HG02678 (cell line): ENCODE data around the gene RPL18.
"Not testable (repeated sequence)": the region's sequence is repeated elsewhere in the genome, so short reads cannot be mapped to it uniquely, and the experiment has no call there.

Experiments
- ATAC-seq: cut with Tn5 transposase; IDR thresholded peaks from one replicate; pipeline ENCODE4 v1.9.1; 2021; ENCODE audit warnings: mild to moderate bottlenecking, moderate library complexity; ENCODE audit not compliant: unreplicated experiment

Gene RPL18

DNA sequence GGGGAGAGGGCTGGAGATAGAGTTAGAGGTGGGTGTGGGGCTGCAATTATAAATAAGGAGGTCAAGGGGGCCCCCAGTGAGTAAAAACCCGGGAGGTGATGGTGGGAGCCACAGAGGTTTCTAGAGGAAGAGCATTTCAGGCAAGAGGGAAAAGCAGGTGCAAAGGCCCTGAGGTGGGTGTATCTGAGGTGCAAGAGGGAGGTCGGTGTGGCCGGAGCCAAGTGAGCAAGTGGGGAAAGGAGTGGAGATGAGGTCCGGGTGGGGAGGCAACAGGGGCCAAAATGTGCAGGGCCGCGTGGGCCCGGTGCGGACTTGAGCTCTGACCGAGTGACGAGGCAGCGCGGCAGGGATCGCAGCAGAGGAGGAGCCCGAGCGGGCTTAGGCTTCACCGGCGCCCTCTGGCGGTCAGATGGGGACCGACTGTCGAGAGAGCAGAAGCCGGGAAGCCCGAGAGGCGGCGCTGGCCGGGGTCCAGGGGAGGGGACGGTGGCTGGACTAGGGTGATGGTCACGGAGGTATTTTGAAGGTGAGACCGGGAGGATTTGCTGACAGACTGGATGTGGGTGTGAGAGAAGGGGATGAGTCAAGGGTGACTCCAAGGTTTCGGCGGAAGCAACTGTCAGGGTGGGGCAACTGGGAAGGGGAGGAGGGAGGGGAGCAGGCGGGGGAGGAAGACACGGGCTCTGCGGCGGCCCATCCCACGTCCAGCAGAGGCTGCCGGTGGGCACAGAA, 30.1 kb downstream of the RPL18 start:
- no peak for ATAC-seq

DNA sequence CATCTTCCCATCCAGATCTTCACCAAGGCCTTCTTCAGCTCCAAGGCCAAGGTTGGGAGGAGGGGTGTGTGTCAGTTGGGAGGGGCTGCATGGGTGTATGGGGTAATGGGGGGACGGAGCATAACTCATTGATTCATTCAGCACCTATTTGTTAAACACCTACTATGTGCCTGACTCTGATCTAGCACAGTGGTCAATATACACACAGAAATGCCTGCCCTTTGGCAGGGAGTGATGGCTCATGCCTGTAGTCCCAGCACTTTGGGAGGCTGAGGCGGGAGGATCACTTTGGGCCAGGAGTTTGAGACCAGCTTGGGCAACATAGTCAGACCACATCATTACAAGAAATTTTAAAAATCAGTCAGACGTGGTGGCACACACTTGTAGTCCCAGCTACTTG, 31.6 kb downstream of the RPL18 start:
- ATAC-seq: no peak

DNA sequence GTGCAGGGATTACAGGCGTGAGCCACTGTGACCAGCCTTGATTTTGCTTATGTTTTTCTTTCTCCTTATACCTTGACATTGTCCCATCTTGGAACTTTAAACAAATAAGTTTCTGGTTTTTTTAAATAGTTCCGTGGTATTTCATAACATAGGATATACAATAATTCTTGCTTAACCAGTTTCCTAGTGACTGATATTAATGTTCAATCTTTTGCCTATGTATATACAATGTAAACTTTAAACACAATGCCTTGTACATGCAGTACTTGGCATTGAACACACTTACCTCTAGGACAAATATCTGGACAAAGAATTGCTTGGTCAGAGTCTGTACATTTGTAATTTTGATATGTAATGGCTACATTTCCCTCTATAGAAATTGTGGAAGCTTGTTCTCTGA, 36.8 kb downstream of the RPL18 start:
- no peak for ATAC-seq

DNA sequence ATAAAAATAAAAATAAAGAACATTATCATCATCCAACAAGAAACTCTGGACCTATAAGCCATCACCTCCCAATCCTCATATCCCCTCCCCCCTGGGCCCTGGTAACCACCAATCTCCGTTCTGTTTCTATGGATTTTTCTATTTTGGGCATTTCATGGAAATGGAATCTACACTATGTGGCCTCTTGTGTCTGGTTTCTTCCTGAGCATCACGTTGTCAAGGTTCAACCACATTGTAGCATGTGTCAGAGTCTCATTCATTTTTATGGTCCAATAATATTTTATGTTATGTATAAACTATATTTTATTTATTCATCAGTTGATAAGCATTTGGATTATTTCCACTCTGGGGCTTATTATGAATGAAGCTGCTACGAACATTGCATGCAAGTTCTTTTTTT, 40.1 kb downstream of the RPL18 start:
- ATAC-seq: no peak

DNA sequence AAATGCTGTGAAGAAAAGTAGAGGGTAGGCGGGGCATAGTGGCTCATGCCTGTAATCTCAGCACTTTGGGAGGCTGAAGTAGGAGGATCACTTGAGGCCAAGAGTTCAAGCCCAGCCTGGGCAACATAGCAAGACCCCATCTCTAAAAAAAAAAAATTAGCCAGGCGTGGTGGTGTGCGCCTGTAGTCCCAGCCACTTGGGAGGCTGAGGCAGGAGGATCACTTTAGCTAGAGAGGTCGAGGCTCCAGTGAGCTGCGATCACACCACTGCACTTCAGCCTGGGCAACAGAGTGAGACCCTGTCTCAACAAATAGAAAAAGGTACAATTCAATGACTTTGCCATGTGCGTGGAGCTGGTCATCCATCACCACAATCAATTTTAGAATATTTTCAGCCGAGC, 41.1 kb downstream of the RPL18 start:
- not testable (repeated sequence) for ATAC-seq

DNA sequence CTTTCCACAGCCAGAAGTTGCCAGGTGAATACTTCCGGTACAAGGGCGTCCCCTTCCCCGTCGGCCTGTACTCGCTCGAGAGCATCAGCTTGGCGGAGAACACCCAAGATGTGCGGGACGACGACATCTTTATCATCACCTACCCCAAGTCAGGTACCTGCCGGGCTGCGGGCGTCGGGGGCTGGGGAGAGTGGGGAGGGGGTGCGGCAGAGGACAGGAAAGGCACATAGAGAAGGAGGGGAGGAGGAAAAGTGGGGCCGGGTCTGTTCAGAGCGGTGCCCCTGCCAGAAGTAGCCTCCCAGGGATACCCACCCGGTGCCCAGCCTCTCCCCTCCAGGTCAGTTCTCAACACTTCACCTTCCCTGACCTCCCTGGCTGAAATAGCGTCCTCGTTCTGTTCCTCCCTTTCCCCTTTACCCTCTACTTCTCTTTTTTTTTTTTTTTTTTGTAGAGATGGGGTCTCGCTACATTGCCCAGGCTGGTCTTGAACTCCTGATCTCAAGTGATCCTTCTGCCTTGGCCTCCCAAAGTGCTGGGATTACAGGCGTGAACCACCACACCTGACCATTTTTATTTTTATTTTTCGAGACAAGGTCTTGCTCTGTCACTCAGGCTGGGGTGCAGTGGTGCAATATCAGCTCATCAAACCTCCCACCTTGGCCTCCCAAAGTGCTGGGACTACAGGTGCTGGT, 42.9 kb downstream of the RPL18 start:
- no peak for ATAC-seq

DNA sequence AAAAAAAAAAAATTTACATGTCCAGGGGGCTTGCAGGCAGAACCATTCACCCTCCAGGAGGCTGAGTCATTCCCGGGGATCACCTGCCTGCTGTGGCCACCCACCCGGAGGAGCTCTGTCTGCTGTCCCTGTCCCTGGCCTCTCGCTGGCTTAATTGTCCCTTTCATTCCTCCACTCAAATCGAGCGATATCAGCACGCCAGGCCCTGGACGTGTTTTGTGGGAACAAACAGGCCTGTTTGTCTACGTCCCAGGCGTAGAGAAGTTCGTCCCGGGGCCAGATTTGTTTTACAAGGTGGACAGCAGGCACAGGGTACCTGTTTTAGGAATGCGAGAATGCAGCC, 45.8 kb downstream of the RPL18 start:
- ATAC-seq: no peak

DNA sequence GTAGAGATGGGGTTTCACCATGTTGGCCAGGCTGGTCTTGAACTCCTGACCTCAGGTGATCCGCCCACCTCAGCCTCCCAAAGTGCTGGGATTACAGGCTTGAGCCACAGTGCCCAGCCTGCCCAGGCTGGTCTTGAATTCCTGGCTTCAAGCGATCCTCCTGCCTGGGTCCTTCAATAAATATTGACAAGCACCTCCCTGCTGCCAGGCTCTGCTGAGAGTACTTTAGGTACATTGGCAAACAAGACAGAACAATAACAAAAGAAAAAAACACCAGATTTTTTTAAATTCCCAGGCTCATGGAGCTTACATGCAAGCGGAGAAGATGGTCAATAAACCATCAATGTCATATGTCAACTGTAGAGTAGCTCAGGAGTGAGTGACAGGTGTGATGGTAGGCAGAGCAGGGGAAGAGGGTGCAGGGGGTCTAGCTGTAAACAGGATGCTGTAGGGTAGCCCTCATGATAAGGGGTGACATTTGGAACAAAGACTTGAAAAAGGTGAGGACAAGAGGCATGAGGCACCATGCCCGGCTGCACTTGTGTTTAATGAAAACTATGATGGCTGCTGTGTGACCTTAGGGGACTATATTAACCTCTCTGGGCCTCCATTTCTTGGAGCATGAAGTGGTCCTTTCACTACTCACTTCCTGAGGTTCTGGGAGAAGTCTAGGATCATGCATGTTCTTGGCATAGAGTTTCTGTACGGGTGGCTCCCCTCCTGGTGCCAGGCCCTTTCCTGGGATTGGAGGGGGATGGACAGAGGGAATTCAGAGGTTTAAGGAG, 47.4 kb downstream of the RPL18 start:
- no peak for ATAC-seq

DNA sequence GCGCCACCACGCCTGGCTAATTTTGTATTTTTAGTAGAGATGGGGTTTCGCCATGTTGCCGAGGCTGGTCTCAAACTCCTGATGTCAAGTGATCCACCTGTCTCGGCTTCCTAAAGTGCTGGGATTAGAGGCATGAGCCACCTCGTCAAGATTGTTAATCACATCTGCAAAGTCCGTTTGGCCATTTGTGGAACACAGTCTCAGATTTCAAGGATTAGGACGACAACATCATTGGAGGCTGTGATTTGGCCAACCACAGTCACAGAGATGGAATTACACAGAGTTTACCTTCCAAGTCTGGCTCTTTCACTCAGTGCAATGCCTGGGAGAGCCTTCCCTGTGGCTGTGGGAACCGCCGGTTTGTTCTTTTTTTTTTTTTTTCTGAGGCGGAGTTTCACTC, 49.2 kb downstream of the RPL18 start:
- ATAC-seq: no peak

DNA sequence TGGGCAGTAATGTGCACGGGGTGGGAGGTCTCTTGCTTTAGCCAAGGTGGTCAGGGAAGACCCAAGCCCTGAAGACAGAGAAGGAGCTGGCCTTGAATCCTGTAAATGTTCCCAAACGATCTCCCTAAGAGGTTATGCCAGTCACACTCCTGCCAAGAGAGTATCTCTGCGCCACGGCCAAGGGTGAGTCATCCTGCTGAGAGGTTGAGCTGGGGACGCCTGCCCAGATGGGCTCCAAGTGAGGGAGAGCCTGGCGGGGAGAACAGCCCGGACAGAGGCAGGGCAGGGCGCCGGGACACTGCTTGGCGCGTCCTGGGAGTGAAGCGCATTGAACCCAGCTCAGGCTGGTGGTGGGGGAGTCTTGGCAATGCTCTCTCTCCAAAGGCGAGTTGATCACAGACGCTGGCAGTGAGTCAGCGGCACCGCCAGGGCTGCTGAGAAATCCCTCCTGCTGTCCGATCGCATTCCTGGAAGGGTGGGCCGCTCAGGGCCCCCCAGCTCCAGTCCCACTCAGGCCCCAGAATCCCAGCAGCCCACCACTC, 50.6 kb downstream of the RPL18 start:
- ATAC-seq: no peak
